ENCODE data around the gene HEBP2.

The HEBP2 gene

GRCh38 chr6:138403324-138403800 is 661 bp upstream of the HEBP2 start:
- peak overlapping the region; percentile 80 for H3K9ac ChIP-seq (ENCODE audit: low read length)
- H3K27ac ChIP-seq (ENCODE audit: low read depth, low read length): peak overlapping the region; percentile 88
- H3K36me3 ChIP-seq (ENCODE audit: control insufficient read depth, insufficient read depth, low read length): peaks cover 2% of the 10 kb centered on the region
- H3K4me1 ChIP-seq (ENCODE audit: control insufficient read depth, insufficient read depth, low read length): no peaks in the 10 kb centered on the region
- peak overlapping the region; percentile 79 for H3K4me3 ChIP-seq (ENCODE audit: low read length)
- H3K27me3 ChIP-seq (ENCODE audit: control insufficient read depth, insufficient read depth, low read length): no peaks in the 10 kb centered on the region

GRCh38 chr6:138404666-138405337 is 779 bp downstream of the HEBP2 start:
- H3K9ac ChIP-seq (ENCODE audit: low read length): peak overlapping the region; percentile 34
- H3K4me3 ChIP-seq (ENCODE audit: low read length): peak overlapping the region; percentile 79
- H3K27ac ChIP-seq (ENCODE audit: low read depth, low read length): peak overlapping the region; percentile 88
- H3K36me3 ChIP-seq (ENCODE audit: control insufficient read depth, insufficient read depth, low read length): peaks cover 7% of the 10 kb centered on the region
- no peaks in the 10 kb centered on the region for H3K4me1 ChIP-seq (ENCODE audit: control insufficient read depth, insufficient read depth, low read length)
- H3K27me3 ChIP-seq (ENCODE audit: control insufficient read depth, insufficient read depth, low read length): no peaks in the 10 kb centered on the region

- Histone ChIP-seq H3K9ac (ENCODE audit: low read length) (no peak overlapping the region), H3K36me3 (ENCODE audit: control insufficient read depth, insufficient read depth, low read length) (peaks cover 7% of the 10 kb centered on the region), H3K27me3 (ENCODE audit: control insufficient read depth, insufficient read depth, low read length) (no peaks in the 10 kb centered on the region), H3K4me3 (ENCODE audit: low read length) (no peak overlapping the region), H3K27ac (ENCODE audit: low read depth, low read length) (no peak overlapping the region), H3K4me1 (ENCODE audit: control insufficient read depth, insufficient read depth, low read length) (no peaks in the 10 kb centered on the region)
Measured at GRCh38 chr6:138405816-138406413, 1.9 kb downstream of the HEBP2 start.

GRCh38 chr6:138406443-138406842 is 2.4 kb downstream of the HEBP2 start:
- H3K4me1 ChIP-seq (ENCODE audit: control insufficient read depth, insufficient read depth, low read length): no peaks in the 10 kb centered on the region
- no peak overlapping the region for H3K27ac ChIP-seq (ENCODE audit: low read depth, low read length)
- no peak overlapping the region for H3K4me3 ChIP-seq (ENCODE audit: low read length)
- H3K36me3 ChIP-seq (ENCODE audit: control insufficient read depth, insufficient read depth, low read length): peaks cover 7% of the 10 kb centered on the region
- no peaks in the 10 kb centered on the region for H3K27me3 ChIP-seq (ENCODE audit: control insufficient read depth, insufficient read depth, low read length)
- no peak overlapping the region for H3K9ac ChIP-seq (ENCODE audit: low read length)

GRCh38 chr6:138410048-138410735 is 6.2 kb downstream of the HEBP2 start:
- Histone ChIP-seq H3K27me3 (ENCODE audit: control insufficient read depth, insufficient read depth, low read length) (no peaks in the 10 kb centered on the region), H3K4me3 (ENCODE audit: low read length) (no peak overlapping the region), H3K27ac (ENCODE audit: low read depth, low read length) (no peak overlapping the region), H3K4me1 (ENCODE audit: control insufficient read depth, insufficient read depth, low read length) (no peaks in the 10 kb centered on the region), H3K36me3 (ENCODE audit: control insufficient read depth, insufficient read depth, low read length) (peaks cover 17% of the 10 kb centered on the region), H3K9ac (ENCODE audit: low read length) (no peak overlapping the region)

- Histone ChIP-seq H3K27ac (ENCODE audit: low read depth, low read length) (no peak overlapping the region), H3K36me3 (ENCODE audit: control insufficient read depth, insufficient read depth, low read length) (peaks cover 21% of the 10 kb centered on the region), H3K9ac (ENCODE audit: low read length) (no peak overlapping the region), H3K27me3 (ENCODE audit: control insufficient read depth, insufficient read depth, low read length) (no peaks in the 10 kb centered on the region), H3K4me1 (ENCODE audit: control insufficient read depth, insufficient read depth, low read length) (no peaks in the 10 kb centered on the region), H3K4me3 (ENCODE audit: low read length) (no peak overlapping the region)
Measured at GRCh38 chr6:138410972-138411880, 7.2 kb downstream of the HEBP2 start.

GRCh38 chr6:138415125-138415524 is 11.1 kb downstream of the HEBP2 start:
- Histone ChIP-seq H3K9ac (ENCODE audit: low read length) (no peak overlapping the region), H3K4me3 (ENCODE audit: low read length) (no peak overlapping the region), H3K36me3 (ENCODE audit: control insufficient read depth, insufficient read depth, low read length) (peaks cover 14% of the 10 kb centered on the region), H3K27me3 (ENCODE audit: control insufficient read depth, insufficient read depth, low read length) (no peaks in the 10 kb centered on the region), H3K27ac (ENCODE audit: low read depth, low read length) (no peak overlapping the region), H3K4me1 (ENCODE audit: control insufficient read depth, insufficient read depth, low read length) (no peaks in the 10 kb centered on the region)

- Histone ChIP-seq H3K27ac (ENCODE audit: low read depth, low read length) (no peak overlapping the region), H3K4me1 (ENCODE audit: control insufficient read depth, insufficient read depth, low read length) (no peaks in the 10 kb centered on the region), H3K4me3 (ENCODE audit: low read length) (no peak overlapping the region), H3K9ac (ENCODE audit: low read length) (no peak overlapping the region), H3K36me3 (ENCODE audit: control insufficient read depth, insufficient read depth, low read length) (peaks cover 14% of the 10 kb centered on the region), H3K27me3 (ENCODE audit: control insufficient read depth, insufficient read depth, low read length) (no peaks in the 10 kb centered on the region)
Measured at GRCh38 chr6:138416206-138416605, 12.2 kb downstream of the HEBP2 start.

GRCh38 chr6:138417493-138418117 is 13.6 kb downstream of the HEBP2 start:
- Histone ChIP-seq H3K4me1 (ENCODE audit: control insufficient read depth, insufficient read depth, low read length) (no peaks in the 10 kb centered on the region), H3K27ac (ENCODE audit: low read depth, low read length) (no peak overlapping the region), H3K27me3 (ENCODE audit: control insufficient read depth, insufficient read depth, low read length) (no peaks in the 10 kb centered on the region), H3K9ac (ENCODE audit: low read length) (no peak overlapping the region), H3K36me3 (ENCODE audit: control insufficient read depth, insufficient read depth, low read length) (peaks cover 12% of the 10 kb centered on the region), H3K4me3 (ENCODE audit: low read length) (no peak overlapping the region)

- Histone ChIP-seq H3K9ac (ENCODE audit: low read length) (no peak overlapping the region), H3K4me3 (ENCODE audit: low read length) (no peak overlapping the region), H3K27ac (ENCODE audit: low read depth, low read length) (no peak overlapping the region), H3K4me1 (ENCODE audit: control insufficient read depth, insufficient read depth, low read length) (no peaks in the 10 kb centered on the region), H3K36me3 (ENCODE audit: control insufficient read depth, insufficient read depth, low read length) (peaks cover 12% of the 10 kb centered on the region), H3K27me3 (ENCODE audit: control insufficient read depth, insufficient read depth, low read length) (no peaks in the 10 kb centered on the region)
Measured at GRCh38 chr6:138418118-138418742, 14.2 kb downstream of the HEBP2 start.

GRCh38 chr6:138419766-138420165 is 15.7 kb downstream of the HEBP2 start:
- no peak overlapping the region for H3K9ac ChIP-seq (ENCODE audit: low read length)
- no peak overlapping the region for H3K4me3 ChIP-seq (ENCODE audit: low read length)
- H3K27me3 ChIP-seq (ENCODE audit: control insufficient read depth, insufficient read depth, low read length): no peaks in the 10 kb centered on the region
- H3K27ac ChIP-seq (ENCODE audit: low read depth, low read length): no peak overlapping the region
- H3K4me1 ChIP-seq (ENCODE audit: control insufficient read depth, insufficient read depth, low read length): no peaks in the 10 kb centered on the region
- H3K36me3 ChIP-seq (ENCODE audit: control insufficient read depth, insufficient read depth, low read length): peaks cover 7% of the 10 kb centered on the region

Measured in rectal smooth muscle tissue (tissue), 1 donor.